HG03095 (cell line): Measurements from ENCODE around the gene SPDYE16.
"Not testable (repeated sequence)": the region's sequence is repeated elsewhere in the genome, so short reads cannot be mapped to it uniquely, and the experiment has no call there.

Experiments used
- ATAC-seq: cut with Tn5 transposase; IDR thresholded peaks from one replicate; pipeline ENCODE4 v1.9.1; 2021; ENCODE audit warnings: moderate library complexity; ENCODE audit not compliant: unreplicated experiment

Gene SPDYE16

GRCh38 chr7:76543197-76543596 lies at the start of gene SPDYE16:
Gene SPDYE16, minus strand, starts transcription at chr7:76543297. Its CDS starts 1,838 bp downstream, at chr7:76541459.
- ATAC-seq, result not testable (repeated sequence)

- not testable (repeated sequence) for ATAC-seq
Observed at GRCh38 chr7:76592694-76593093, 49.6 kb upstream of the SPDYE16 start.

- peak; percentile 73 for ATAC-seq
Observed at GRCh38 chr7:76591602-76592304, 48.7 kb upstream of the SPDYE16 start.

GRCh38 chr7:76591033-76591432 lies 47.9 kb upstream of the SPDYE16 start:
- not testable (repeated sequence) for ATAC-seq

GRCh38 chr7:76588586-76588985 lies 45.5 kb upstream of the SPDYE16 start:
- not testable (repeated sequence) for ATAC-seq

- ATAC-seq, result not testable (repeated sequence)
Observed at GRCh38 chr7:76586585-76587315, 43.7 kb upstream of the SPDYE16 start.

- not testable (repeated sequence) for ATAC-seq
Observed at GRCh38 chr7:76583636-76584281, 40.7 kb upstream of the SPDYE16 start.

GRCh38 chr7:76582848-76583631 lies 39.9 kb upstream of the SPDYE16 start:
- not testable (repeated sequence) for ATAC-seq

GRCh38 chr7:76575919-76576655 lies 33.0 kb upstream of the SPDYE16 start:
- ATAC-seq, result not testable (repeated sequence)

GRCh38 chr7:76575431-76575830 lies 32.3 kb upstream of the SPDYE16 start:
- not testable (repeated sequence) for ATAC-seq

- not testable (repeated sequence) for ATAC-seq
Observed at GRCh38 chr7:76572296-76572695, 29.2 kb upstream of the SPDYE16 start.

- ATAC-seq, result not testable (repeated sequence)
Observed at GRCh38 chr7:76570324-76570775, 27.3 kb upstream of the SPDYE16 start.

GRCh38 chr7:76568742-76569141 lies 25.6 kb upstream of the SPDYE16 start:
- not testable (repeated sequence) for ATAC-seq

- not testable (repeated sequence) for ATAC-seq
Observed at GRCh38 chr7:76567753-76568152, 24.7 kb upstream of the SPDYE16 start.

GRCh38 chr7:76567311-76567710 lies 24.2 kb upstream of the SPDYE16 start:
- ATAC-seq, result not testable (repeated sequence)

- not testable (repeated sequence) for ATAC-seq
Observed at GRCh38 chr7:76565001-76565400, 21.9 kb upstream of the SPDYE16 start.

- ATAC-seq, result not testable (repeated sequence)
Observed at GRCh38 chr7:76561342-76561741, 18.2 kb upstream of the SPDYE16 start.

GRCh38 chr7:76560157-76560556 lies 17.1 kb upstream of the SPDYE16 start:
- not testable (repeated sequence) for ATAC-seq

GRCh38 chr7:76559685-76560084 lies 16.6 kb upstream of the SPDYE16 start:
- ATAC-seq, result not testable (repeated sequence)

GRCh38 chr7:76551992-76552391 lies 8.9 kb upstream of the SPDYE16 start:
- not testable (repeated sequence) for ATAC-seq
